ENCODE measurements around the gene LYZL1. TPM values are rescaled to one million over a fixed set of nuclear protein-coding genes. Genes with fewer than 3 reads are reported as not detected.

Gene LYZL1
- total and polyA plus RNA-seq, 2 experiments from 2014 or later: not detected

DNA sequence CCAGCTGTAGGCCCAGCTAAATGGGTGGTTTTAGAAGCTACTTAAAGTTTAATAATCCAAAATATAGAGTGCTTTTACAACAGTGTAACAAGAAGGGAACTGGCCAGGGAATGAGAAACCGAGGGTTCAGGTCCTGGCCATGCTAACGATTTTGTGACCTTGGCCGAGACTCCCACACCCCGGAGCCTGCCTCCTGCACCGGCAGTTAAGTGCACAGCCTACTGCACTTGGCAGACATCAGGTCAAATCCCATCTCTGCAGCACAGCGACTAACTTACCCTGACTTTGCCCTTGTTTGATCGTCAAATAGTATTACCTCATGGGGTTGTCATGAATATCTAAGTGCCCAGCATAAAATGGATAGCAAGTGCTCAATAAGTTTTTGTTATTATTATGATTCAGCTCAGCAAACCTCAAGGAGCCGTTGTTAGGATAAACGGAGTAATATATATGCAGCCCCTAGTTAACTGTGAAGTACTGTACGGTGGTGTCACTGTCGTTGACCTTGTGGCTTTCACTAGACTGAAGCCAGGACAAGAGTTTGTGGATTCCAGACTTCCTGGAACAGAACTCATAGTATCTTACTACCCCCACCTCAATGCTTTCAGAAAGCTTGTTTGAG lies 35.5 kb downstream of the LYZL1 start:
- H3K27ac ChIP-seq: no peak overlapping the region
- no peak overlapping the region for H3K4me2 ChIP-seq (ENCODE audit: unreplicated experiment)
- TF ChIP-seq EZH2phosphoT487 (IDR thresholded peaks at IDR 0.05; ENCODE audit: insufficient read depth, low read depth) (no peak), EZH2 (IDR thresholded peaks at IDR 0.05; ENCODE audit: insufficient read depth, poor library complexity, severe bottlenecking) (no peak)

DNA sequence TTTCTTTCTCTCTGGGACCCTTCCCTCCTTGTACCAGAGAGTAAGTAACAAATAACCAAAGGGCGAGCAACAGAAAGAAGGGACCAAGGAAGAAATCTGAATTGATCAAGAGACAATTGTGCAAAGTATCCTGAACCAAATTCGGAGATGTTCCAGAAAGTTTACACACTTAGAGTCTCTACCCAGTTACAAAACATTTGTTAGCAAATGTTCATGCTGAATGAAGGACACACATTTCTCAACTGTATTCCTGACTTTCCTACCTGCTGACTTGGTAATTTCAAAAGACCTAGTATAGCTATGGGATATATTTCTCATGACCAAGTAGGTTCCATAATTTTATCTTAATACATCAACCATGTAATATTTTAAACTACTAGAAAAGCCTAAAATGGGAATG lies 37.4 kb downstream of the LYZL1 start:
- in situ Hi-C loops (cut with MboI): no loop called here
- no peak overlapping the region for H3K4me2 ChIP-seq (ENCODE audit: unreplicated experiment)
- no peaks in the 10 kb centered on the region for H3F3A ChIP-seq (ENCODE audit: insufficient read depth)
- no peak overlapping the region for H3K4me3 ChIP-seq
- DNase-seq: no peak
- no peaks in the 10 kb centered on the region for H3K79me2 ChIP-seq (ENCODE audit: insufficient read depth)
- no peak overlapping the region for H3K9ac ChIP-seq
- H3K9me3 ChIP-seq (ENCODE audit: low read depth): no peaks in the 10 kb centered on the region
- no peak overlapping the region for H3K27ac ChIP-seq
- 0 out of 2 replicates have a peak, but pooled peaks cover 10% of the 10 kb centered on the region for H3K4me1 ChIP-seq (ENCODE audit: insufficient read depth)
- H3K36me3 ChIP-seq (ENCODE audit: low read depth): no peaks in the 10 kb centered on the region
- 47 to 59% methylated on average over 2 of the region's 2 CpGs for WGBS, 2 experiments (ENCODE audit: low coverage in 1 of 2, low lambda C conversion rate in 2 of 2, missing lambda C conversion rate in 2 of 2)
- H2AFZ ChIP-seq: no peak overlapping the region
- no peak for TF ChIP-seq EZH2 (IDR thresholded peaks at IDR 0.05; ENCODE audit: insufficient read depth, poor library complexity, severe bottlenecking)
- no peak for TF ChIP-seq EZH2phosphoT487 (IDR thresholded peaks at IDR 0.05; ENCODE audit: insufficient read depth, low read depth)
- no peaks in the 10 kb centered on the region for H3K9me2 ChIP-seq (ENCODE audit: insufficient read depth)
- H4K20me1 ChIP-seq (ENCODE audit: insufficient read depth): no peaks in the 10 kb centered on the region
- H3K27me3 ChIP-seq (replicated peaks; ENCODE audit: insufficient read depth): peaks cover 24% of the 10 kb centered on the region; the same call in 1 of the 2 replicates

More for the DNA sequence above, 35.5 kb downstream of the LYZL1 start:
- Histone ChIP-seq H2AFZ (no peak overlapping the region), H3K79me2 (ENCODE audit: insufficient read depth) (no peaks in the 10 kb centered on the region), H3K9ac (no peak overlapping the region), H3K9me2 (ENCODE audit: insufficient read depth) (no peaks in the 10 kb centered on the region), H3K4me3 (no peak overlapping the region), H3K27me3 (replicated peaks; ENCODE audit: insufficient read depth) (peaks cover 41% of the 10 kb centered on the region; the same call in 1 of the 2 replicates), H3K36me3 (ENCODE audit: low read depth) (no peaks in the 10 kb centered on the region), H3F3A (ENCODE audit: insufficient read depth) (no peaks in the 10 kb centered on the region), H3K9me3 (ENCODE audit: low read depth) (no peaks in the 10 kb centered on the region), H3K4me1 (ENCODE audit: insufficient read depth) (0 out of 2 replicates have a peak, but pooled peaks cover 5% of the 10 kb centered on the region), H4K20me1 (ENCODE audit: insufficient read depth) (no peaks in the 10 kb centered on the region)
- 66 to 68% methylated on average over 11 of the region's 11 CpGs for WGBS, 2 experiments (ENCODE audit: low coverage in 1 of 2, low lambda C conversion rate in 2 of 2, missing lambda C conversion rate in 2 of 2)
- in situ Hi-C loops (cut with MboI): no loop called here
- DNase-seq: no peak

DNA sequence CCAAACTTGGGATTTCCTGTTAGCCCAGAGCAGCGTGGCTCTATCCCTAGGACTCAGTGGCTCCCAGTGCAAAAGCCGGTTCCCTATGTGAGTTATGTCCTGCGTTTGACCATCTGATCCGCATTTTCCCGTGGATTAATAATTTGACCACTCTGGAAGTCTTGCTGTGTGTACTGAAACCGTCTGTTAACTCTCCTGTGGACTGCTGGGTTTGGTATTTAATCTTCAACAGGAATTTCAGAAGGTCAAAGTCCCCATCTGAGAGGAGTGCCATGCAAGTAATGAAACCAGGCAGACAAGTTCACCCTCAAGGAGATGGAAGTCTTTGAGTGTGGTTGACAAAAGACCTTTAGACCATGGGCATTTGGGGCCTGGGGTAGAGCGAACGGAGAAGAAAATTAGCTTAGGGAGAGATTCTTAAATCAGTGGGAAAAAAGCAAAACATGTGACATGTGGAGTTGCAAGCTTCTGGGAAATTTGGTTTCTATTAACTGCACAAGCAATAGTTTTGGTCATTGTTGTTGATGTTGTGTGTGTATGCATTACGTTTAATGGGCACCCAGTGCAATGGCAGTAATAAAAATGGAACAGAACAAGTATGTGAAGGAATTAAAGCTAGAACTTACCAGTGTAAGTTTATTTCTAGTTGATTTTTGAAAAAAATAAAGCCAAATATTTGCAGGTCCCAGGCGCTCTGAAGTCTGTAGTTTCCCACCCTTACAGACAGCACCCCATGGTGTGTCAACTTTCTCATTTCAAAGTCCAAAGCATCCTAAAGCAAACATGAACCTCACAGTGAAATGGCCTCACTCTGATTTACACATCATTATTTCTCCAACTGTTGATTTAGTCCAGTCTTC lies 38.2 kb downstream of the LYZL1 start:
- H3K79me2 ChIP-seq (ENCODE audit: insufficient read depth): no peaks in the 10 kb centered on the region
- H3K27me3 ChIP-seq (replicated peaks; ENCODE audit: insufficient read depth): peaks cover 23% of the 10 kb centered on the region; the same call in 1 of the 2 replicates
- 65 to 69% methylated on average over 10 of the region's 10 CpGs for WGBS, 2 experiments (ENCODE audit: low coverage in 1 of 2, low lambda C conversion rate in 2 of 2, missing lambda C conversion rate in 2 of 2)
- no peaks in the 10 kb centered on the region for H4K20me1 ChIP-seq (ENCODE audit: insufficient read depth)
- no peak overlapping the region for H2AFZ ChIP-seq
- H3K27ac ChIP-seq: no peak overlapping the region
- H3K4me1 ChIP-seq (ENCODE audit: insufficient read depth): 0 out of 2 replicates have a peak, but pooled peaks cover 10% of the 10 kb centered on the region
- no peak for DNase-seq
- H3F3A ChIP-seq (ENCODE audit: insufficient read depth): no peaks in the 10 kb centered on the region
- H3K36me3 ChIP-seq (ENCODE audit: low read depth): no peaks in the 10 kb centered on the region
- no peak overlapping the region for H3K4me2 ChIP-seq (ENCODE audit: unreplicated experiment)
- in situ Hi-C loops (cut with MboI): no loop called here
- no peaks in the 10 kb centered on the region for H3K9me3 ChIP-seq (ENCODE audit: low read depth)
- TF ChIP-seq EZH2phosphoT487 (IDR thresholded peaks at IDR 0.05; ENCODE audit: insufficient read depth, low read depth): no peak
- no peak for TF ChIP-seq EZH2 (IDR thresholded peaks at IDR 0.05; ENCODE audit: insufficient read depth, poor library complexity, severe bottlenecking)
- H3K9me2 ChIP-seq (ENCODE audit: insufficient read depth): no peaks in the 10 kb centered on the region
- H3K9ac ChIP-seq: no peak overlapping the region
- H3K4me3 ChIP-seq: no peak overlapping the region

DNA sequence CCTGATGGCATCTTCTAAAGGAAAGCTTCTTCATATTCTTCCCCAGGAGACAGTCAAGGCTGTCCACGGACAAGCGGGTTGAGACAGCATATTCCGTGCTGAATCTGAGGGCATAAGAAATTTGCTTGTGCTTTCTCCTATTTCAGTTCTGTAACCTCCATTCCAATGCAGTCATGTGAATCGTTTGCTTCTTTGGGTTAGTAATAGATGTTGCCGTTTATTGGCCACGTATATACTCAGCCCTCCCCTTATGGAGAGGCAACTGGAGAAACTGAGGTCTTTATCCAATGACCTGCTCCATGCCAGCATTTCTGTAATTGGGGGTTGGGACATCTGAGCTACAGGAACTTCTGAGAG lies 38.9 kb downstream of the LYZL1 start:
- Histone ChIP-seq H2AFZ (no peak overlapping the region), H3K9ac (no peak overlapping the region), H3K9me2 (ENCODE audit: insufficient read depth) (no peaks in the 10 kb centered on the region), H3K79me2 (ENCODE audit: insufficient read depth) (no peaks in the 10 kb centered on the region), H3K27me3 (replicated peaks; ENCODE audit: insufficient read depth) (peaks cover 23% of the 10 kb centered on the region; the same call in 1 of the 2 replicates), H3K4me3 (no peak overlapping the region), H3K27ac (no peak overlapping the region), H3K9me3 (ENCODE audit: low read depth) (no peaks in the 10 kb centered on the region), H3K4me1 (ENCODE audit: insufficient read depth) (0 out of 2 replicates have a peak, but pooled peaks cover 10% of the 10 kb centered on the region), H4K20me1 (ENCODE audit: insufficient read depth) (no peaks in the 10 kb centered on the region), H3F3A (ENCODE audit: insufficient read depth) (no peaks in the 10 kb centered on the region), H3K4me2 (ENCODE audit: unreplicated experiment) (no peak overlapping the region), H3K36me3 (ENCODE audit: low read depth) (no peaks in the 10 kb centered on the region)
- in situ Hi-C loops (cut with MboI): no loop called here
- no peak for DNase-seq
- WGBS, 2 experiments (ENCODE audit: low coverage in 1 of 2, low lambda C conversion rate in 2 of 2, missing lambda C conversion rate in 2 of 2): 82 to 85% methylated on average over 6 of the region's 6 CpGs
- TF ChIP-seq EZH2 (IDR thresholded peaks at IDR 0.05; ENCODE audit: insufficient read depth, poor library complexity, severe bottlenecking) (no peak), EZH2phosphoT487 (IDR thresholded peaks at IDR 0.05; ENCODE audit: insufficient read depth, low read depth) (no peak)
